Transverse colon (tissue), 3 donors: Measurements from ENCODE around the gene P4HB.

Source experiments
- POLR2A ChIP-seq: fragments of 450-650 bp; IDR thresholded peaks from one replicate; pipeline ENCODE4 v1.6.1; 2016; ENCODE audit warnings: antibody characterized with exemption, mild to moderate bottlenecking, moderate library complexity
- TF ChIP-seq, protein P1 (sequence below), 5 experiments: fragments of 200-600 bp in 3 of 5; fragments of 450-650 bp in 2 of 5; sonication (generic) in 3 of 5; IDR thresholded peaks; 1 replicate in 2 of 5; 2 replicates in 3 of 5; pipeline ENCODE4 v1.5.1; 2016 to 2017; ENCODE audit warnings: antibody characterized with exemption in 5 of 5, inconsistent platforms in 3 of 5, mild to moderate bottlenecking in 2 of 5, moderate library complexity in 1 of 5

DNA sequence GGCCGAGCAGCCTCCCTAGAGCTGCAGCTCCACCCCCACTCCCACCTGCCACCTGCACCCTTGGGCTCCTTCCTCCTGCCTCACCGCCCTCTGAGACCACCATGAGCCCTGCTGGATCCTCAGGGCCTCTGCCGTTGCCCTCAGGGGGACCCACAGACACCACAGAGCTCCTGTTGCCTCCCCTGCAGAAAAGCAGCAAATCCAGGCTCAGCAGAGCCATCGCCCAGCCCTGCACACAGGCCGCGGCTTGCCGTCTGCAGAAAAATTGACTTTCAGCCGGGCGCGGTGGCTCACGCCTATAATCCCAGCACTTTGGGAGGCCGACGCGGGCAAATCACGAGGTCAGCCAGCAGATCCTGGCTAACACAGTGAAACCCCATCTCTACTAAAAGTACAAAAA, 18.5 kb downstream of the P4HB start:
- TF ChIP-seq, protein P1, sequence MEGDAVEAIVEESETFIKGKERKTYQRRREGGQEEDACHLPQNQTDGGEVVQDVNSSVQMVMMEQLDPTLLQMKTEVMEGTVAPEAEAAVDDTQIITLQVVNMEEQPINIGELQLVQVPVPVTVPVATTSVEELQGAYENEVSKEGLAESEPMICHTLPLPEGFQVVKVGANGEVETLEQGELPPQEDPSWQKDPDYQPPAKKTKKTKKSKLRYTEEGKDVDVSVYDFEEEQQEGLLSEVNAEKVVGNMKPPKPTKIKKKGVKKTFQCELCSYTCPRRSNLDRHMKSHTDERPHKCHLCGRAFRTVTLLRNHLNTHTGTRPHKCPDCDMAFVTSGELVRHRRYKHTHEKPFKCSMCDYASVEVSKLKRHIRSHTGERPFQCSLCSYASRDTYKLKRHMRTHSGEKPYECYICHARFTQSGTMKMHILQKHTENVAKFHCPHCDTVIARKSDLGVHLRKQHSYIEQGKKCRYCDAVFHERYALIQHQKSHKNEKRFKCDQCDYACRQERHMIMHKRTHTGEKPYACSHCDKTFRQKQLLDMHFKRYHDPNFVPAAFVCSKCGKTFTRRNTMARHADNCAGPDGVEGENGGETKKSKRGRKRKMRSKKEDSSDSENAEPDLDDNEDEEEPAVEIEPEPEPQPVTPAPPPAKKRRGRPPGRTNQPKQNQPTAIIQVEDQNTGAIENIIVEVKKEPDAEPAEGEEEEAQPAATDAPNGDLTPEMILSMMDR (IDR thresholded peaks at IDR 0.05): no peak
- TF ChIP-seq POLR2A: no peak
